ENCODE measurements around the gene TBCK.

GRCh38 chr4:106126062-106126461 lies 189.9 kb downstream of the TBCK start:
- TF ChIP-seq CTCF (conservative IDR thresholded peaks at IDR 0.05; ENCODE audit: low read depth, low read length) (no peak), EZH2 (IDR thresholded peaks at IDR 0.05; ENCODE audit: borderline replicate concordance, low read depth, low read length, poor library complexity, severe bottlenecking) (no peak)

All from A673 (cell line).